ENCODE measurements around the gene TAS2R40. TPM values are rescaled to one million over a fixed set of nuclear protein-coding genes. Genes with fewer than 3 reads are reported as not detected.

The TAS2R40 gene
- total RNA-seq, 1 donor from 2014 or later, result not detected

GRCh38 chr7:143222782-143223181 is 945 bp downstream of the TAS2R40 start:
- Mint-ChIP-seq H3K4me1 (ENCODE audit: low read depth) (peaks cover 5% of the 10 kb centered on the region), H3K4me3 (ENCODE audit: unreplicated experiment) (no peak overlapping the region), H3K36me3 (ENCODE audit: low read depth) (peaks cover 2% of the 10 kb centered on the region), H3K27me3 (ENCODE audit: low read depth) (peaks cover 22% of the 10 kb centered on the region), H3K27ac (ENCODE audit: unreplicated experiment) (no peak overlapping the region), H3K9me3 (ENCODE audit: low read depth) (no peaks in the 10 kb centered on the region)
- DNase-seq (ENCODE audit: low spot score), result no peak
- no peak for TF ChIP-seq CTCF (IDR thresholded peaks at IDR 0.05)

GRCh38 chr7:143223784-143224183 is 1.9 kb downstream of the TAS2R40 start:
- H3K36me3 Mint-ChIP-seq (ENCODE audit: low read depth), result peaks cover 2% of the 10 kb centered on the region
- no peak overlapping the region for H3K4me3 Mint-ChIP-seq (ENCODE audit: unreplicated experiment)
- no peak for DNase-seq (ENCODE audit: low spot score)

GRCh38 chr7:143225047-143225446 is 3.2 kb downstream of the TAS2R40 start:
- peaks cover 2% of the 10 kb centered on the region for H3K36me3 Mint-ChIP-seq (ENCODE audit: low read depth)
- H3K9me3 Mint-ChIP-seq (ENCODE audit: low read depth), result no peaks in the 10 kb centered on the region
- DNase-seq (ENCODE audit: low spot score), result no peak
- H3K4me3 Mint-ChIP-seq (ENCODE audit: unreplicated experiment), result no peak overlapping the region
- no peak overlapping the region for H3K27ac Mint-ChIP-seq (ENCODE audit: unreplicated experiment)
- peaks cover 22% of the 10 kb centered on the region for H3K4me1 Mint-ChIP-seq (ENCODE audit: low read depth)
- TF ChIP-seq CTCF (IDR thresholded peaks at IDR 0.05), result no peak
- peaks cover 18% of the 10 kb centered on the region for H3K27me3 Mint-ChIP-seq (ENCODE audit: low read depth)

More at GRCh38 chr7:143223784-143224183, 1.9 kb downstream of the TAS2R40 start:
- H3K9me3 Mint-ChIP-seq (ENCODE audit: low read depth), result no peaks in the 10 kb centered on the region
- TF ChIP-seq CTCF (IDR thresholded peaks at IDR 0.05), result no peak
- H3K27ac Mint-ChIP-seq (ENCODE audit: unreplicated experiment), result no peak overlapping the region
- H3K27me3 Mint-ChIP-seq (ENCODE audit: low read depth), result peaks cover 22% of the 10 kb centered on the region
- peaks cover 15% of the 10 kb centered on the region for H3K4me1 Mint-ChIP-seq (ENCODE audit: low read depth)

- no peak for TF ChIP-seq CTCF (IDR thresholded peaks at IDR 0.05)
- Mint-ChIP-seq H3K27me3 (ENCODE audit: low read depth) (peaks cover 14% of the 10 kb centered on the region), H3K36me3 (ENCODE audit: low read depth) (peaks cover 2% of the 10 kb centered on the region), H3K4me3 (ENCODE audit: unreplicated experiment) (no peak overlapping the region), H3K9me3 (ENCODE audit: low read depth) (peaks cover under 1% of the 10 kb centered on the region), H3K4me1 (ENCODE audit: low read depth) (peaks cover 22% of the 10 kb centered on the region), H3K27ac (ENCODE audit: unreplicated experiment) (no peak overlapping the region)
- no peak for DNase-seq (ENCODE audit: low spot score)
These were observed 6.0 kb downstream of the TAS2R40 start for GRCh38 chr7:143227806-143228205.

GRCh38 chr7:143229054-143229790 is 7.4 kb downstream of the TAS2R40 start:
- no peaks in the 10 kb centered on the region for H3K27me3 Mint-ChIP-seq (ENCODE audit: low read depth)
- peak overlapping the region; percentile 1 for H3K27ac Mint-ChIP-seq (ENCODE audit: unreplicated experiment)
- DNase-seq (ENCODE audit: low spot score), result no peak
- peaks cover 22% of the 10 kb centered on the region for H3K4me1 Mint-ChIP-seq (ENCODE audit: low read depth)
- TF ChIP-seq CTCF (IDR thresholded peaks at IDR 0.05), result no peak
- H3K9me3 Mint-ChIP-seq (ENCODE audit: low read depth), result peaks cover 5% of the 10 kb centered on the region
- H3K4me3 Mint-ChIP-seq (ENCODE audit: unreplicated experiment), result no peak overlapping the region
- H3K36me3 Mint-ChIP-seq (ENCODE audit: low read depth), result peaks cover 2% of the 10 kb centered on the region

Measured in chondrocyte (in vitro differentiated cells).